Neuron (in vitro differentiated cells): Measurements from ENCODE around the gene MICU1.

Source experiments
- H2AFZ ChIP-seq: one replicate; pipeline ENCODE4 v1.6.1; 2013; ENCODE audit warnings: low read depth, mild to moderate bottlenecking, inconsistent platforms, low read length, moderate library complexity
- H3K27me3 ChIP-seq: one replicate; pipeline ENCODE4 v1.6.1; 2013; ENCODE audit warnings: low read length; ENCODE audit not compliant: insufficient read depth
- H3K36me3 ChIP-seq: one replicate; pipeline ENCODE4 v1.6.1; 2013; ENCODE audit warnings: low read length; ENCODE audit not compliant: insufficient read depth
- H3K4me1 ChIP-seq: one replicate; pipeline ENCODE4 v1.6.1; 2013; ENCODE audit warnings: low read length; ENCODE audit not compliant: insufficient read depth
- H3K4me3 ChIP-seq: 2 replicates; pipeline ENCODE4 v1.5.1; 2013; ENCODE audit warnings: mild to moderate bottlenecking, low read length, moderate library complexity
- H3K9me3 ChIP-seq: one replicate; pipeline ENCODE4 v1.6.1; 2013; ENCODE audit warnings: low read length

Gene MICU1

DNA sequence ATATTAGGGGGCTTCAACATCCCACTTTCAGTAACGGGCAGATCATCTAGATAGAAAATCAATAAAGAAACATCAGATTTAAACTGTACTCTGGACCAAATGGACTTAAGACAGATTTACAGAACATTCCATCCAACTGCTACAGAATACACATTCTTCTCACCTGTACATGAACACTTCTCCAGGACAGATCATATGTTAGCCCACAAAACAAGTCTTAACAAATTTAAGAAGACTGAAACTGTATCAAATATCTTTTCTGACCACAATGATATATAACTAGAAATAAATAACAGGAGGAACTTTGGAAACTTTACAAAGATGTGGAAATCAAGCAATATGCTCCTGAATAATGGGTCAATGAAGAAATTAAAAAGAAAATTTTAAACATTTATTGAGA is 86.7 kb downstream of the MICU1 start:
- Histone ChIP-seq H3K9me3 (peaks cover 11% of the 10 kb centered on the region), H3K4me3 (no peak overlapping the region), H3K4me1 (peaks cover 5% of the 10 kb centered on the region), H2AFZ (no peak overlapping the region), H3K27me3 (no peaks in the 10 kb centered on the region), H3K36me3 (peaks cover 4% of the 10 kb centered on the region)

- Histone ChIP-seq H3K4me3 (no peak overlapping the region), H3K27me3 (no peaks in the 10 kb centered on the region)
Observed at GRCh38 chr10:72525689-72526088, 100.2 kb downstream of the MICU1 start.

DNA sequence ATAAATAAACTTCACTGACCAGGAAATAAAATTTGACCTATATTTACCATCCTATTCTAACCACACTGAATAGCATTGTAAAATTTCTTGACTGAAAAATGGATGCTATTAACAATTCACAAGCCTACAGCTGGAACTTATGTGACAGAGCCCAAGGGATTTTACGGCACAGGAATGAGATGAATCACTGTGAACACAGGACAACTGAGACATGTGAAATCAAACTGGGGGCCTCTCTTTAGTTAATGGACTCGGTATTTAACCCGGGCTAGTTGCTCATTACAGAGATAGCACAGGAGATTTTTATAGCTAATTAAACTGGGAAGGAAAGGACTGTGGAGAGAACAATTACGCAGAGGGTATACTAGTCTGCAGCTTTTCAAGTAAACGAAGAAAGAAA is 100.6 kb downstream of the MICU1 start:
- H3K9me3 ChIP-seq, result no peaks in the 10 kb centered on the region
- H3K4me3 ChIP-seq, result no peak overlapping the region

More at GRCh38 chr10:72525689-72526088, 100.2 kb downstream of the MICU1 start:
- Histone ChIP-seq H3K36me3 (no peaks in the 10 kb centered on the region), H3K4me1 (no peaks in the 10 kb centered on the region), H3K9me3 (no peaks in the 10 kb centered on the region), H2AFZ (no peak overlapping the region)

DNA sequence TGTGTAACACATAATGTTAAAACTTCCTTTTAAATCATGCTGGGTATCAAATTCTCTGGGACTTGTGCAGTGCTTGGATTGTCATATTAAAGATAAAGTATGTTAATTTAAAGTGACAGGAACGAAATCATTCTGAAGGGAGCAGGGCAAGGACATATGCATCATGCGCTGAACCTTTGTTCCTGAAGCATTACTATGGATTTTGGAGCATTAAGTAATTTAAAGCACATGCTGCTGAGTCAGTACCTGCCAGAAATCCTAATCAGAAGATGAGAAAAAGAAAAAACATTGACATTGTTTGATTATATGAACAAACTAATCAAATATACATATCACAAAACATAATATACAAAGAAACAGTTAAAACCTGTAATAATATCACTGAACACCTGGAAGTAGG is 101.4 kb downstream of the MICU1 start:
- Histone ChIP-seq H3K9me3 (no peaks in the 10 kb centered on the region), H3K27me3 (no peaks in the 10 kb centered on the region), H3K4me3 (no peak overlapping the region), H3K36me3 (no peaks in the 10 kb centered on the region), H2AFZ (no peak overlapping the region), H3K4me1 (no peaks in the 10 kb centered on the region)

More for the DNA sequence above, 100.6 kb downstream of the MICU1 start:
- no peaks in the 10 kb centered on the region for H3K4me1 ChIP-seq
- H2AFZ ChIP-seq, result no peak overlapping the region
- no peaks in the 10 kb centered on the region for H3K36me3 ChIP-seq
- no peaks in the 10 kb centered on the region for H3K27me3 ChIP-seq

- Histone ChIP-seq H3K27me3 (no peaks in the 10 kb centered on the region), H3K36me3 (no peaks in the 10 kb centered on the region), H3K9me3 (no peaks in the 10 kb centered on the region), H3K4me1 (no peaks in the 10 kb centered on the region), H2AFZ (no peak overlapping the region), H3K4me3 (no peak overlapping the region)
Observed at GRCh38 chr10:72523932-72524396, 101.9 kb downstream of the MICU1 start.

- H3K4me1 ChIP-seq, result no peaks in the 10 kb centered on the region
- H3K9me3 ChIP-seq, result no peaks in the 10 kb centered on the region
- H3K4me3 ChIP-seq, result no peak overlapping the region
- no peaks in the 10 kb centered on the region for H3K36me3 ChIP-seq
- no peak overlapping the region for H2AFZ ChIP-seq
- no peaks in the 10 kb centered on the region for H3K27me3 ChIP-seq
Observed at GRCh38 chr10:72523062-72523461, 102.8 kb downstream of the MICU1 start.

DNA sequence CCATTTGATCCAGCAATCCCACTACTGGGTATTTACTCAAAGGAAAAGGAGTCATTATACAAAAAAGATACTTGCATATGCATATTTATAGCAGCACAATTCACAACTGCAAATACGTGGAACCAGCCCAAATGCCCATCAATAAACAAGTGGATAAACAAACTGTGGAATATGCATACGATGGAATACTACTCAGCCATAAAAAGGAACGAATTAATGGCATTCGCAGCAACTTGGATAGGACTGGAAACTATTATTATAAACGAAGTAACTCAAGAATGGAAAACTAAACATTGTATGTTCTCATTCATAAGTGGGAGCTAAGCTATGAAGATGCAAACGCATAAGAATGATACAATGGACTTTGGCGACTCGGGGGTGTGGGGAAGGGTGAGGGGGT is 108.6 kb downstream of the MICU1 start:
- Histone ChIP-seq H3K4me3 (no peak overlapping the region), H3K9me3 (no peaks in the 10 kb centered on the region), H2AFZ (no peak overlapping the region), H3K36me3 (no peaks in the 10 kb centered on the region), H3K4me1 (no peaks in the 10 kb centered on the region), H3K27me3 (no peaks in the 10 kb centered on the region)

DNA sequence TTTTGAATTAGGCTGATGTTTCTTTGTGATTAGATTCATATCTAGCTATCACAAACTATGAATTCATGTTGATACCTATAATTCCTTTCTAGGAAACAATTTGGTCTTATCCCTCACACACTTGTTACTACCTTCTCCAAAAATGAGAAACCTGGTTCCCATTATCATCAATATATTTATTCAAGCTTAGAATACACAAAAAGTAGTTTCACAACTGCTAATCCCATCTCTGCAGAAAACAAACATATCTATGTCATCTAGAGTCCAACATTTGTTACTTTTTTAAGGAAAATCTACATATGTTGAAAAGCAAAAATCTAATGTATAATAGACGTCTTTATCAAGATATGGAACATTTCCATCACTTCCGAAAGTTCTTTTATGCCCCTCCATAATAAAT is 110.4 kb downstream of the MICU1 start:
- Histone ChIP-seq H3K9me3 (no peaks in the 10 kb centered on the region), H2AFZ (no peak overlapping the region), H3K4me1 (no peaks in the 10 kb centered on the region), H3K4me3 (no peak overlapping the region), H3K36me3 (no peaks in the 10 kb centered on the region), H3K27me3 (no peaks in the 10 kb centered on the region)

- Histone ChIP-seq H3K36me3 (no peaks in the 10 kb centered on the region), H3K27me3 (no peaks in the 10 kb centered on the region), H3K4me3 (no peak overlapping the region), H3K9me3 (no peaks in the 10 kb centered on the region), H2AFZ (no peak overlapping the region), H3K4me1 (no peaks in the 10 kb centered on the region)
Observed at GRCh38 chr10:72513910-72514309, 112.0 kb downstream of the MICU1 start.

DNA sequence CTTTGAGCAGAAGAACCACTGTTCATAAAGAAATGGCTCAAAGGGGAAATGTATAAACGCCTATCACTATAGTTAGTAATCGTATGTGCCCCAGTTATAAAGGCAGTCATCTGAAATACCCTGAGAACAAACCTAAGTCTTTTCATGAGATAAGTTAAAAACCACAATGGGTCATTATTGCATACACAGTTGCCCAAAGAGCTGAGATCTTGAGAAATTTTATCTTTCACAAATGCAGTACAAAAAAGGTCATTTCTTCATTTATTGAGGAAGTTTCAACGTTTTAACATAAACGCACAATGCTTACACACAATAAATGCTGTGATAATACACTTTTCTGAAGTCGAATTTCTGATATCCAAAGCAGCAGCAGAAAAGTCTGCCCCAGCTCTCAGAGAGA is 114.4 kb downstream of the MICU1 start:
- Histone ChIP-seq H3K4me3 (no peak overlapping the region), H2AFZ (no peak overlapping the region), H3K27me3 (no peaks in the 10 kb centered on the region), H3K9me3 (no peaks in the 10 kb centered on the region), H3K36me3 (no peaks in the 10 kb centered on the region), H3K4me1 (no peaks in the 10 kb centered on the region)

DNA sequence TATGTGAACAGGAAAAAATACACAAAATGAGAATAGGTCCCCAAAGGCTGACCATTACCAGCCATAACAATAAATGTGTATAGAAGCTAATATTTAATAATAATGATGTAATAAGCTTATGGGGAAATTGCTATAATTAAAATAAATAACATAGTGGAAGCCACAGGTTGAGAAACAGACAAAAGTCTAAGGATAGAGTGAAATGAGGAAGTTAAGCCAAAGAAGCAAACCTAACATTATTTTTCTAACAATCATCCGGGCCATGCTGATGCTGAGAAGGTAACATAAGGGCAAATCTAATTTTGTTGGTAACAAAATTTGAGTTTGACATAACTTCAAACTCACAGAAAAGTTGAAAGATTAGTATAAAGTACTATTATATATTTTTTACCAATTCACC is 115.9 kb downstream of the MICU1 start:
- Histone ChIP-seq H3K4me1 (no peaks in the 10 kb centered on the region), H3K4me3 (no peak overlapping the region), H3K36me3 (no peaks in the 10 kb centered on the region), H3K27me3 (no peaks in the 10 kb centered on the region), H2AFZ (no peak overlapping the region), H3K9me3 (no peaks in the 10 kb centered on the region)

DNA sequence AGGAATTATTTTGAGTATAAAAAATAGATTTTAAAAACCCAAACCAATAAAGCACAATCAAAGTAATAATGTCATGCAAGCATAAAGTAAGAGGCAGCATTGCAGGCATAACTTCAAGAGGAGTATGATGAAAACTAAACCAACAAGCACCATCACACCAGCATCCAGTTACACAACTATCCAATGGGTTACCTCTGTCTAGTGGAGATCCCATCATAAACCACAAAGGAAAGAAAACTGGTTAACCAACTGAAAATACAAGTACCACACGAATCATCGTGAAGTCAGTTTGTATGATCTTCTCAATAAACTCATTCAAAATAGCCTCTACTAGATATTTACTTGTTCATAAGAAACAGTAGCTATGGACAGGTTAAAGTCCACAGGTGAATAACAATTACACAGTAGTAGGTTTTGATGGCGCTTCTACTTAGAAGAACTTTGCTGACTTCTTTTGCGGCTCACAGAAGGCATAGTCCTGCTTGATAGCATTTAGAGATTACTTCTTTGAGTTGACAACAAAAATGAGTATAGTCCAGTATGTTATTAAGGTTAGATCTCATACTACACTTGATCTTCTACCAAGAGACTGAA is 116.6 kb downstream of the MICU1 start:
- Histone ChIP-seq H3K27me3 (no peaks in the 10 kb centered on the region), H3K9me3 (no peaks in the 10 kb centered on the region), H2AFZ (no peak overlapping the region), H3K4me1 (no peaks in the 10 kb centered on the region), H3K4me3 (no peak overlapping the region), H3K36me3 (no peaks in the 10 kb centered on the region)

DNA sequence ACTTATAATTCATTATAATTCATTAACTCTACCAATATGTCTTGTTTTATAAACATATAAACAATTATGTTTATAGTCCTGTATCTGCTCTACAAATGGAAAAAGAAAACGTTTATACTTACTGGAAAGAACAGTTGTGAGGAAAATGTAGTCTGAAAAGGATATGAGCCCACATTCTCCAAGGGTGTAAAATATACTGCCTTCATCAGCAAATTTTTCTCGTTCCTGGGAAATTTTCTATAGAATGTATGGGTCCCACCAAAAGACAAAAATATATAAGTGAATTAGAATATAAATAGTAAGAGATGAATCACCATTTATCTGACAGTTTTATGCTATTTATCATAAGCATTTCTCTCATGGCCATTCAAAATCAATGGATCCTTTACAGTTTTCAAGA is 117.8 kb downstream of the MICU1 start:
- H2AFZ ChIP-seq, result no peak overlapping the region
- H3K4me3 ChIP-seq, result no peak overlapping the region
- no peaks in the 10 kb centered on the region for H3K36me3 ChIP-seq
- no peaks in the 10 kb centered on the region for H3K27me3 ChIP-seq
- no peaks in the 10 kb centered on the region for H3K4me1 ChIP-seq
- no peaks in the 10 kb centered on the region for H3K9me3 ChIP-seq

GRCh38 chr10:72506474-72506873 is 119.4 kb downstream of the MICU1 start:
- Histone ChIP-seq H2AFZ (no peak overlapping the region), H3K36me3 (no peaks in the 10 kb centered on the region), H3K27me3 (no peaks in the 10 kb centered on the region), H3K4me3 (no peak overlapping the region), H3K4me1 (no peaks in the 10 kb centered on the region), H3K9me3 (no peaks in the 10 kb centered on the region)
